Progenitor cell of endocrine pancreas (in vitro differentiated cells): ENCODE measurements around the gene KANK2. TPM values are rescaled to one million over a fixed set of nuclear protein-coding genes. Genes with fewer than 3 reads are reported as not detected.

Experiments
- DNase-seq: peaks from one replicate; pipeline ENCODE4 v3.0.0; 2021; ENCODE audit warnings: low spot score; ENCODE audit not compliant: unreplicated experiment
- H3K27ac Mint-ChIP-seq: 2 replicates; pipeline ENCODE4 v1.8.0; 2021; ENCODE audit warnings: mild to moderate bottlenecking, moderate library complexity, mixed read lengths
- H3K27me3 Mint-ChIP-seq: 2 replicates; pipeline ENCODE4 v1.8.0; 2021; ENCODE audit warnings: mixed read lengths
- H3K36me3 Mint-ChIP-seq: 2 replicates; pipeline ENCODE4 v1.8.0; 2022; ENCODE audit warnings: mixed read lengths; ENCODE audit not compliant: insufficient read depth
- H3K4me1 Mint-ChIP-seq: 2 replicates; pipeline ENCODE4 v1.8.0; 2021; ENCODE audit warnings: low read depth, mixed read lengths
- H3K4me3 Mint-ChIP-seq: 2 replicates; pipeline ENCODE4 v1.8.0; 2021; ENCODE audit warnings: low read depth, mild to moderate bottlenecking, moderate library complexity, mixed read lengths
- H3K9me3 Mint-ChIP-seq: 2 replicates; pipeline ENCODE4 v1.8.0; 2021; ENCODE audit warnings: low read depth, mixed read lengths
- CTCF ChIP-seq: fragments of 200-600 bp; sonication (generic); IDR thresholded peaks from one replicate; pipeline ENCODE4 v1.5.0; 2021; ENCODE audit warnings: antibody characterized with exemption, mild to moderate bottlenecking; ENCODE audit not compliant: unreplicated experiment
- total RNA-seq: library from RNA; stranded (reverse); gene quantifications from 2 replicates; pipeline ENCODE4 v1.2.1, GENCODE V29; 2021

Gene KANK2
- total RNA-seq, 1 donor from 2014 or later = 27.6 TPM

- DNase-seq = no peak
- no peak overlapping the region for H3K27ac Mint-ChIP-seq
- TF ChIP-seq CTCF = no peak
- no peak overlapping the region for H3K4me3 Mint-ChIP-seq
- H3K27me3 Mint-ChIP-seq = no peaks in the 10 kb centered on the region
- peaks cover 5% of the 10 kb centered on the region for H3K36me3 Mint-ChIP-seq
- peaks cover 2% of the 10 kb centered on the region for H3K4me1 Mint-ChIP-seq
- H3K9me3 Mint-ChIP-seq = no peaks in the 10 kb centered on the region
These were observed 2.8 kb upstream of the KANK2 start for GRCh38 chr19:11200015-11200574.

GRCh38 chr19:11199517-11199916 lies 2.2 kb upstream of the KANK2 start:
- no peak for TF ChIP-seq CTCF
- peaks cover 2% of the 10 kb centered on the region for H3K4me1 Mint-ChIP-seq
- H3K27ac Mint-ChIP-seq = no peak overlapping the region
- H3K9me3 Mint-ChIP-seq = no peaks in the 10 kb centered on the region
- peaks cover 5% of the 10 kb centered on the region for H3K36me3 Mint-ChIP-seq
- no peak for DNase-seq
- no peaks in the 10 kb centered on the region for H3K27me3 Mint-ChIP-seq
- H3K4me3 Mint-ChIP-seq = no peak overlapping the region

- no peak for DNase-seq
- peak overlapping the region; percentile 33 for H3K27ac Mint-ChIP-seq
- no peaks in the 10 kb centered on the region for H3K27me3 Mint-ChIP-seq
- peaks cover 5% of the 10 kb centered on the region for H3K36me3 Mint-ChIP-seq
- H3K4me3 Mint-ChIP-seq = peak overlapping the region; percentile 37
- H3K4me1 Mint-ChIP-seq = peaks cover 2% of the 10 kb centered on the region
- H3K9me3 Mint-ChIP-seq = no peaks in the 10 kb centered on the region
- TF ChIP-seq CTCF = no peak
These were observed 1.6 kb upstream of the KANK2 start for GRCh38 chr19:11198769-11199424.

- Mint-ChIP-seq H3K36me3 (peaks cover 5% of the 10 kb centered on the region), H3K4me1 (peaks cover 2% of the 10 kb centered on the region), H3K27me3 (no peaks in the 10 kb centered on the region), H3K4me3 (peak overlapping the region; percentile 76), H3K27ac (peak overlapping the region; percentile 95), H3K9me3 (no peaks in the 10 kb centered on the region)
- no peak for DNase-seq
- no peak for TF ChIP-seq CTCF
These were observed 810 bp upstream of the KANK2 start for GRCh38 chr19:11198175-11198534.

GRCh38 chr19:11196406-11197287 lies 698 bp downstream of the KANK2 start:
- peaks cover 2% of the 10 kb centered on the region for H3K4me1 Mint-ChIP-seq
- no peaks in the 10 kb centered on the region for H3K9me3 Mint-ChIP-seq
- no peak for DNase-seq
- H3K4me3 Mint-ChIP-seq = peak overlapping the region; percentile 76
- peaks cover 2% of the 10 kb centered on the region for H3K36me3 Mint-ChIP-seq
- H3K27ac Mint-ChIP-seq = peak overlapping the region; percentile 41
- no peak for TF ChIP-seq CTCF
- H3K27me3 Mint-ChIP-seq = no peaks in the 10 kb centered on the region
